A673 (cell line): ENCODE measurements around the gene MAP3K5. TPM values are rescaled to one million over a fixed set of nuclear protein-coding genes. Genes with fewer than 3 reads are reported as not detected.

Experiments used
- BruUV-seq: library from RNA; stranded (reverse); fragments of 400-500 nt; replicated peaks from 2 replicates; lab custom pipeline; 2021; lab: Mats Ljungman, UMichigan
- CTCF ChIA-PET: fragments of 300-600 bp; sonication (Branson Sonifier 250); formaldehyde crosslinking; loops from one replicate; lab custom pipeline; 2022; ENCODE audit warnings: antibody characterized with exemption; lab: Charles Lee
- POLR2A ChIA-PET: fragments of 300-600 bp; sonication (Branson Sonifier 250); formaldehyde crosslinking; loops from one replicate; lab custom pipeline; 2022; ENCODE audit warnings: antibody characterized with exemption; ENCODE audit not compliant: low non-redundant PET; lab: Charles Lee
- DNase-seq: peaks from one replicate; pipeline ENCODE4 v3.0.0-alpha.2; 2015; ENCODE audit warnings: low spot score
- H3K27ac ChIP-seq: fragments of 200-600 bp; sonication (generic); 2 replicates; pipeline ENCODE4 v1.5.1; 2016; ENCODE audit warnings: mixed run types, low read depth, mild to moderate bottlenecking, mixed read lengths, antibody characterized with exemption, low read length; ENCODE audit not compliant: poor library complexity, severe bottlenecking
- H3K27me3 ChIP-seq: fragments of 200-600 bp; sonication (generic); replicated peaks from 2 replicates; pipeline ENCODE4 v1.6.1; 2017; ENCODE audit warnings: mixed run types, low read depth, mild to moderate bottlenecking, mixed read lengths, antibody characterized with exemption, low read length; ENCODE audit not compliant: insufficient read depth, poor library complexity
- H3K36me3 ChIP-seq: fragments of 200-600 bp; sonication (generic); 2 replicates; pipeline ENCODE4 v1.6.1; 2016; ENCODE audit warnings: mixed run types, mild to moderate bottlenecking, mixed read lengths, antibody characterized with exemption, low read length; ENCODE audit not compliant: insufficient read depth, poor library complexity, severe bottlenecking
- H3K4me1 ChIP-seq: fragments of 200-600 bp; sonication (generic); 2 replicates; pipeline ENCODE4 v1.6.1; 2017; ENCODE audit warnings: mixed run types, mild to moderate bottlenecking, mixed read lengths, antibody characterized with exemption, low read length; ENCODE audit not compliant: insufficient read depth, poor library complexity, severe bottlenecking
- H3K4me3 ChIP-seq: fragments of 200-600 bp; sonication (generic); 2 replicates; pipeline ENCODE4 v1.5.1; 2016; ENCODE audit warnings: low read depth, mixed run types, mild to moderate bottlenecking, mixed read lengths, low read length; ENCODE audit not compliant: poor library complexity, severe bottlenecking
- H3K9me3 ChIP-seq: fragments of 200-600 bp; sonication (generic); 2 replicates; pipeline ENCODE4 v1.6.1; 2016; ENCODE audit warnings: mixed run types, low read depth, mild to moderate bottlenecking, mixed read lengths, antibody characterized with exemption, low read length; ENCODE audit not compliant: poor library complexity, severe bottlenecking
- CTCF ChIP-seq: fragments of 300-800, 200-600 bp; sonication (generic); conservative IDR thresholded peaks from 2 replicates; pipeline ENCODE4 v1.5.1; 2017; ENCODE audit warnings: low read depth, mild to moderate bottlenecking, antibody characterized with exemption, low read length, moderate library complexity, mixed read lengths
- EZH2 ChIP-seq: fragments of 200-600 bp; sonication (generic); IDR thresholded peaks from 2 replicates; pipeline ENCODE4 v1.6.1; 2017; ENCODE audit warnings: borderline replicate concordance, low read depth, mild to moderate bottlenecking, mixed read lengths, antibody characterized with exemption, low read length; ENCODE audit not compliant: poor library complexity, severe bottlenecking
- intact Hi-C: fragments of 100-400 bp; cut with micrococcal nuclease; formaldehyde crosslinking; loops from one replicate; pipeline ENCODE4 v1.10.0; 2022; ENCODE audit not compliant: unreplicated experiment
- total RNA-seq: library from RNA; stranded (reverse); gene quantifications from 2 replicates; pipeline ENCODE4 v1.2.3, GENCODE V29; 2021

Gene MAP3K5
- total RNA-seq, 1 experiment from 2014 or later: 5.4 TPM

- Histone ChIP-seq H3K9me3 (no peaks in the 10 kb centered on the region), H3K4me1 (peaks cover 12% of the 10 kb centered on the region), H3K4me3 (no peak overlapping the region), H3K27ac (no peak overlapping the region), H3K36me3 (no peaks in the 10 kb centered on the region), H3K27me3 (no peaks in the 10 kb centered on the region)
- TF ChIP-seq EZH2 (no peak), CTCF (no peak)
- BruUV-seq: no TSS peak
- intact Hi-C loops: no loop called here
- ChIA-PET CTCF (no interaction called here), POLR2A (no interaction called here)
- DNase-seq: no peak
Observed at GRCh38 chr6:136777651-136778050, 14.6 kb downstream of the MAP3K5 start.

GRCh38 chr6:136775548-136775947 lies 16.7 kb downstream of the MAP3K5 start:
- no peak for DNase-seq
- CTCF ChIA-PET: no interaction called here
- TF ChIP-seq EZH2 (no peak), CTCF (no peak)
- H3K27ac ChIP-seq: no peak overlapping the region
- H3K27me3 ChIP-seq: no peaks in the 10 kb centered on the region
- no peaks in the 10 kb centered on the region for H3K36me3 ChIP-seq
- intact Hi-C loops: no loop called here
- no peaks in the 10 kb centered on the region for H3K9me3 ChIP-seq
- BruUV-seq: no TSS peak
- H3K4me3 ChIP-seq: no peak overlapping the region
- H3K4me1 ChIP-seq: peaks cover 7% of the 10 kb centered on the region
- POLR2A ChIA-PET: no interaction called here

GRCh38 chr6:136775081-136775480 lies 17.2 kb downstream of the MAP3K5 start:
- no peaks in the 10 kb centered on the region for H3K36me3 ChIP-seq
- no peaks in the 10 kb centered on the region for H3K9me3 ChIP-seq
- BruUV-seq: no TSS peak
- intact Hi-C loops: no loop called here
- no peak overlapping the region for H3K4me3 ChIP-seq
- DNase-seq: no peak
- H3K27ac ChIP-seq: no peak overlapping the region
- ChIA-PET CTCF (no interaction called here), POLR2A (no interaction called here)
- TF ChIP-seq EZH2 (no peak), CTCF (no peak)
- H3K4me1 ChIP-seq: peaks cover 4% of the 10 kb centered on the region
- no peaks in the 10 kb centered on the region for H3K27me3 ChIP-seq
